HG03095 (cell line): ENCODE data around the gene JUP.
"Not testable (repeated sequence)": the region's sequence is repeated elsewhere in the genome, so short reads cannot be mapped to it uniquely, and the experiment has no call there.

Experiments used
- ATAC-seq: cut with Tn5 transposase; IDR thresholded peaks from one replicate; pipeline ENCODE4 v1.9.1; 2021; ENCODE audit warnings: moderate library complexity; ENCODE audit not compliant: unreplicated experiment

Gene JUP

DNA sequence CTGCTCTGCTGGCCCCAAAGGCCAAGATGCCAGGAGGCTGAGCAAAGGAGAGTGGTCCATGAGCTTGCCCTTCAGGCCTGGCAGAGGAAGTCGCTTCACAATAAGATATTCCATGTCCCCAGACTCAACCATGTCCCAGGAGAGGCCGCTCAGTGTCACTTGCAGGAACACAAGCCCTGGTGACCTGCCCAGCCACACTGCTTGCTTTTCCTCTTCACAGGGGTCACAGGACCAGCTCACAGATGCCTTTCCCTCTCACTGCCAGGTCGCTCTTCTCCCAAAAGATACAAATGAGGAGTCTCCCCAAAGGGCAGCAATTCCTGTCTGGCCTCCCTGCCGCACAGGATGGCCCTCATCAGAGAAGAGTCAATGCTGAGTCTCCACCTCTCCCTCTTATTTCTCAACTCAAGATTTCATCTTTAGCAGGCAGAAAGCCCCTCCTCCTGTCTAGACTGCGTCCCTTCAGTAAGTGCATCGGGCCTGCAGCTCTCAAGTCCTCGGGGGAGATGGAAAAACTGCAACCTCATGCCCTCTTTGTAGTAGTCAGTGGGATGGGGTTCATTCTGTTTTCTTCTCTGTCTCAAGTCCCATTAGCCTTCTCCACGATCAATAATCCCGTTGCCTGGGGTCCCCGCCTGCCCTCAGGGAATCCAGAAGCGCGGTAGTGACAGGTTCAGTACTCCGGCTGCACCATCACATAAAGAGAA is 5.0 kb downstream of the JUP start:
- ATAC-seq = no peak

DNA sequence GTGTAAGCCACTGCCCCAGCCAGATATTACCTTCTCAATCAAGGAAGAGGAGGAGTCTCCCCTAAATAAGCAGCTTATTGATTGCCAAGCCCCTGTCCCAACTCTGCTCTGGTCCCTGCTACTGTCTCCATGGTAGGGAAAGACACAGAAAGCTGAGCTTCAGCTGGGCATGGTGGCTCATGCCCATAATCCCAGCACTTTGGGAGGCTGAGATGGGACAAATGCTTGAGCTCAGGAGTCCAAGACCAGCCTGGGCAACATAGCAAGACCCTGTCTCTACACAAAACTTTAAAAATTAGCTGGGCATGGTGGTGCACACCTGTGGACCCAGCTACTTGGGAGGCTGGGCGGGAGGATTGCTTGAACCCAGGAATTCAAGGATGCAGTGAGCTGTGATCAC is 6.6 kb downstream of the JUP start:
- no peak for ATAC-seq

DNA sequence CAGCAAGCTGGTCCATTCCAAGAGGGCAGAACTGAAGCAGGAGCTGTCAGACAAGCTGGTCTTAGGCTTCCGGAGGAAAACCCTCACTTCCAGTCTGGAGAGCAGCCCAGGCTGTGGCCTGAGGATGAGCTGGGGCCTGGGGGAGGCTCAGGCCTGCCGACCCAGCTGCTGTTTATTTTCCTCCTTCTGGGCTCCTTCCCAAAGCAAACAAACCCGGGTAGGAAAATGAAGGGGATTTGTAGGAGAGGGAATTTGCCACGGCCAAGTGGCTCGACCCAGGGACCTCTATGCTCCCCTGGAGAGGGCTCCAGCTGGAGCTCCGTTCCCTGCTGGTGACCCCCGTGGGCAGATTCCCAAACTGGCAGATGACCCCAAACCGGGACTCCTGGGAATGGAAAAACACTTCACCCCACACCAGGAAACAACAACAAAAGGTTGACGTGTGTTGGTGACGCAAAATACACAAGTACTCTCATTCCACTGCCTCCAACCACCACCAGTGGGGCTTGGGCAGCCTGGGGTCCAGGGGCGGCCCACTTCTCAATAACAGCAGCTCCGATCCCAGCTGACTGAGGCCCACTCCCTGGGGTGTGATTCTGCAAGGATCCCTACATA is 8.8 kb downstream of the JUP start:
- no peak for ATAC-seq

DNA sequence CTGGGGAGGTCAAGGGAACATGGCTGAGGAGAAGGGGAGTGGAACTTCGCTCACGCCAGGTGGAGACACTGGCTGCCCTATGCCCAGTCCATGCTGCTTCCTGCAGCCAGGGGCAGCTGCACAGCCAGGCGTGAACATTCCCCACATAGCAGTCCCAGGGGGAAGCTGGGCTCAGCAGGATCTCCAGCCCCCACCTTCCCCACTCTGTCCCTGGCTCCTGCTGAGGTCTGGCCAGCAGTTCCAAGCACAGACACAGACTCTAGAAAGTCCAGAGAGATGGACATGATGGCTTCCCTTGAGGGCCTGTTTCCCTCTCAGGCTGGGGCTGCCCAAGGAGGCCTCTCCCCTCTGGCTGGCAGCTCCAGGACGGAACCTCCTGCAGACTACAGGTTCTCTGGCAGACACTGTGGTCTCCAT is 9.3 kb downstream of the JUP start:
- ATAC-seq = no peak

DNA sequence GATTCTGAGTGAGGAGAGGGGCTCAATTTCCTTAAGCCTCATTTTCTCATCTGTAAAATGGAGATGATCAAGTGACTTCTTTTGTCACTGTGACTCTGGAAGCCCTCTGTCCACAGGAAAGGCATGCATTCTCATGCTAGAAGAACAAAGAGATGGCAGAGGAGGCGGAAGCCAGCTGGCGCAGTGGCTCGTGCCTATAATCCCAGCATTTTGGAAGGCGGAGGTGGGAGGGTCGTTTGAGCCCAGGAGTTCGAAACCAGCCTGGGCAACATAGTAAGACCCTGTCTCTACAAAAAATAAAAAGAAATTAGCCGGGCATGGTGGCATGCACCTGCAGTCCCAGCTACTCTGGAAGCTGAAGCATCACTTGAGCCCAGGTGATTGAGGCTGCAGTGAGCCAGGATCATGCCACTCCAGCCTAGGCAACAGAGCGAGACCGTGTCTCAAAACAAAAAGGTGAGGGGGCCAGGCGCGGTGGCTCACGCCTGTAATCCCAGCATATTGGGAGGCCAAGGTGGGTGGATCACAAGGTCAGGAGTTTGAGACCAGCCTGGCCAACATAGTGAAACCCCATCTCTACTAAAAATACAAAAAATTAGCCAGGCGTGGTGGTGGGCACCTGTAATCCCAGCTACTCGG is 10.1 kb downstream of the JUP start:
- ATAC-seq = not testable (repeated sequence)

DNA sequence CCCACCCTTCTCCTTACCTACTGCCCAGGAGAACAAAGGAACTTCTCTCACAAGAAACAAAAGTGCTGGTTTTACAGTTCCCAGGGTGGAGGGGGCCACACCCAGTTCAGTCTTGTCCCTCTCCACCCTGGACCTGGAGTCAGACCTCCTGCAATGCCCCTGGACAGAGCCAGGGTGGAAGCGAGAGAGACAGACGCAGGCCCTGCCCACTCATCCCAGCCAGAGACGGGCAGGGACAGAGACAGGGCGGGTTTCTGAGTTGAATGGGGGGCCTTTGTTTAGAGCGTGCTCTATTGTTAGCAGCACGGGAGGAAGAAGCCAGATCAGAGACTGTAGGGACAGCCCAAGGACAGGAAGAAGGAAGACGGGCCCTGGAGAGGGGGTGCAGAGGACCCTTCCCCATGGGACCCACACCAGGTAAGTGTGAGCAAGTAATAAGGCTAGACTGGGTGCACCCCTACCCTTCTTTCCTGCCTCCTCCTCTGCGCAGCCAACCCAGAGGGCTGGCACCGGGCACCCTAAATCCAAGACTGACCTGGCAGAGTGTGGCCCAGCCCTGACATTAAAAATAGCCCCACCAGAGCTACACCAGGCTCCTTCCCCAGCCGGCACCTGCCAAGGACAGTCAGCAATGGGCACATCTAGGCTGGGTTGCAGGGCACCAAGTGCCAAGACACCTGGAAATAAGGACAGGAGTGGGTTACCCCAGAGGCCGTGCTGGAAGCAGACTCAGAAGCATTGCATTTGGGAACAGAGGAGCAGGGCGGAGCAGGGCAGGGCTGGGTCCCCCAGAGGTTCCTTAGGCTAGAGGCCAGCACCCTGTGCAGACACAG is 10.9 kb downstream of the JUP start:
- no peak for ATAC-seq

DNA sequence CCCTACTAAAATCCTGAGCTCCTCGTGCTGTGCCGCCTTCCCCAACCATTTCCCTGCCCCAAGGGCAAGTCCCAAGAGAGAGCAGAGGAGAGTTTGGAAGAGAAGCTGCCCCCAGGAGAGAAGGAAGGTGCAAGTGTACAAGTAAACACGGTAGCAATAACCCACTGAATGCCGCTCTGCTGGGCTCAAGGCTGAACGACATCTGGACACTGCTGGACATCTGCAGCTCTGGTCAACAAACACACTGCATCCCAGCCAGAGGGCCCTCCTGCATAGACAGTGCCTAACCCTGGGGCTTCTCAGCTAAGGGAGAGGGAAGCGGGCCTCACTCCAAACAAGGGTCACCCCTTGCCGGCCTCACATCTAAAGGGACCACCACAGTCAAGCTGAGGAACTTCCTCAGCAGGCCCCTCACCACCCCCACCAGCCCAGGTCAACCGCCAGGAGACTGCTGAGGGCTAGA is 12.7 kb downstream of the JUP start:
- ATAC-seq = no peak

DNA sequence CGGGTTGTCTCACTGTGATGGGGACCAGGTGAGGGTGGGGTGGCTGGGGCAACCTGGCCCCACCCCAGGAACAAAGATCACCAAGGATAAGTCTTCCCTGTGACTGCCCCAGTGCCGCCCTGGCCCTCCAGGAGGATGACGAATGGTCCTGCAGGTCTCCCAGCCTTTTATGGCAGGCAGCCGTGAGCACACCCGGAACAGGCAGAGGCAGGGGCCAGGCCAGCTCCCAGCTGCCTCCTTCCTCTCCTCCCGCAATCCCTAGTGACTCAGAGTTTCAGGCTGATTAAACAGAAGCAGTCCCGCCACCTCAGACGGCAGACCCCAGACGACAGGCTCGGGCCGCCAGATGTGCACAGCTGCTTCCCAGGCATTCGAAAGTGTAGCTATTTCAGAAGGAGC is 13.3 kb downstream of the JUP start:
- ATAC-seq = no peak

DNA sequence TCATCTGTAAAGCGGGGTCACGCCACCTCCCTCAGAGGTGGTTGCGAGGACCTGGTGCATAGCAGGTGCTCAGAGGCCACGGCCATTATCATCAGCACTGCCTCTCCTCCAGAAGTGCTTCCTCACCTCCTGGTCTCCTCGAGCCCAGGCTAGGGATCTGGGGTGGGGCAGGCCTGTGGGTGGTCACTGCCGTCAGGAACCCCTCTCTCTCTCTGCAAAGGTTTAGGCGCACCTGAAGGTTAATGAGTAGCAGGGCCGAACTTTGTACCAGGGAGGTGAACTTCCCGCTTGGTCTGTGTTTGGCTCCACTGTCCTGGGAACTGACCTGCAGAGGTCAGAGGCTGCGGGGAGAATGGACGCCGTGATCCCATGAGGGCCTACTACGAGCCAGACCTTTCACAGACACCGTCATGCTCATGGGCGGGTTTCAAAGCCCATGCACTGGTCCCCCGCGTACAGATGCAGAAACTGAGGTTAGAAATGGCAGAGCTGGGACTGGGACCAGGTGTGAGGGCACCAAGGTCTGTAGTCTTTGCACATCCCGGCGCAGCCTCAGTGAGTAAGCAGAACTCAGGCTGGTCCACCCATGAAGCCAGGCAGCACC is 13.8 kb downstream of the JUP start:
- no peak for ATAC-seq

DNA sequence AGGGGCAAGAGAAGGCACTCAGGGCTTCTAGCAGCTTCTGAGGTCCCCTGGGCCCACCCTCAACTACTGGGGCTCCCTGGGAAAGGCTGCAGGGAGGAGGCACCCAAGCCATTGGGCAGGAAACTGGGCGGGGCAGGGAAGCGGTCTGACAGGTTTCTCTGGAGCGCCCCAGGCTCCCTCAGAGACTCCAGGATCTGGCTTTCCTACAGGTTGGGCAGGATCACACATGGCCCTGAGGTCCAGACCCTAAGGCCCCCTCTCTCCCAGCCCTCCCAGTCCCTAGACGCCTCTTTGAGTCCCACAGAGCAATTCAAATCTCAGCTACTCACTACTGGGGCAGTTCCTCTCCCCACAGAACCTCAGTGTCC is 14.3 kb downstream of the JUP start:
- ATAC-seq = no peak

DNA sequence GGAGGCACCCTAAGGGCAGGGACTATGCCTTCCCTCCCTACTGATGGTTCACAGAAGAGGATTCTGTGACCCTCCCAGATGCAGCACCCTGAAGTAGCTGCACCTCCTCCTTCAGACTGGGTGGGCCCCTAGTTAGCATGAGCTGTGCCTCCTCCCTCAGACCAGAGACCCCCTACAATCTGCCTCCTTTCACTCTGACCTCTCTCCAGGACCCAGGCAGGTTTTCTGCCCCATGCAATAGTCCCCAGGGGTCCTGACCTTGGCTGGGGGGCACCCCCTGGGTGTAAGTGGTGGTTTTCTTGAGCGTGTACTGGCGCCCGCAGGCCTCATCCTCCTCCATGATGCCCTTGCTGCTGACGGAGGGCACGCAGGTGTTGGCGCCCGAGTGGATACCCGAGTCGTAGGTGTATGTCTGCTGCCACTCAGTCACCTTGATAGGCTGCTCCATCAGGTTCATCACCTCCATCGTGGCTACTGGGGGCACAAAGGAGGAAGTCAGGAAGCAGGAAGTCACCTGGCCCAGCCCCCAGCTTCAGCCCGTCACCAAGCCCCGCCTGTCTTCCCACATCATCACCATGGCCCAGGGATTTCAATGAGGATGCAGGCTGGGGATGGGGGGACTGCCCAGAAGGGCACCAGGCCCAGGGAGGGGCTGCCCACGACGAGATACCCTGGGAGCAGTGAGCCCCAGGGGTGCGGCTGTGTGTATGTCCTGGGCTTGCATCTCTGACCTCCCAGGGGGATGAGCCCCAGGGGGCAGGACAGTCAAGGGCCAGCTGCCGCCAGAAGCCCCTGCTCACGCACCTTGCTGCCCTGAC is 14.9 kb downstream of the JUP start:
- ATAC-seq = no peak

DNA sequence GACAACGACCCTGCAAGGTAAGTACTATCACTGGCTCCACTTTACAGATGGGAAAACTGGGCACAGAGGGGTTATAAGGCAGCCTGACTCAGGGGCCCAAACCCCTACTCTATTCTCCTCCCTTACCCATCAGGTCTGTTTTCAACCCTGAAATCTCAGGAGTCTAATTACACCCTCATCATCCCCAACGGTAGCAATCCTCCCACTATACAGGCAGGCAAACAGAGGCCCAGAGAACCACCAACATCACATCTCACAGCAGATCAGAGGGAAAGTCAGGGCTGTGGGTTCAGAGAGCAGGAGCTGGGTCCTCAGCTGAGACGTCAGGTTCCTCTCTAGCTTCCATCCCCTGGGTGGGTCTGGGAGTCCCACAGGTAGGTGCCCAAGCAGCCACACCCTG is 16.5 kb downstream of the JUP start:
- no peak for ATAC-seq

DNA sequence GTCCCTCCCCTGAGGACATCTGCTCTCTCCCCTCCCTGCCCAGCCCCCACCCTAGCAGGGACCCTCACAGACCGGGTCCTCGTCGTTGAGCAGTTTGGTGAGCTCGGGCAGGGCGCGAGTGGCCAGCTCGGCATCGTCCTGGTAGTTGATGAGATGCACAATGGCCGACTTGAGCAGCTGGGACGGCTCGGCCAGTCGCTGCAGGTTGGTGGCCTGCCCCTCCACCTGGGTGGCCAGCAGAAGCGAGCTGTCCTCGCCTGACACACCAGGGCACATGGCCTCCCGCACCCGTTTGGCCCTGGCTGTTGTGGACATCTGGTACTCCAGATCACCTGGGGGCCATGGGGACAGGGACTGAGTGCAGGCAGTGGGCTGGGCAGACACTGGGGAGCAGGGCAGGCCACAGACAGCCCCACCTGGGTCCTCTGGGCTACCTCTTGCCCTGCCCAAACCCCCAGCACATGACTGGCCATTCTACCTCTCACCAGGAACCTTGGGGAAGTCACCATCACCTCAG is 17.1 kb downstream of the JUP start:
- ATAC-seq = no peak

DNA sequence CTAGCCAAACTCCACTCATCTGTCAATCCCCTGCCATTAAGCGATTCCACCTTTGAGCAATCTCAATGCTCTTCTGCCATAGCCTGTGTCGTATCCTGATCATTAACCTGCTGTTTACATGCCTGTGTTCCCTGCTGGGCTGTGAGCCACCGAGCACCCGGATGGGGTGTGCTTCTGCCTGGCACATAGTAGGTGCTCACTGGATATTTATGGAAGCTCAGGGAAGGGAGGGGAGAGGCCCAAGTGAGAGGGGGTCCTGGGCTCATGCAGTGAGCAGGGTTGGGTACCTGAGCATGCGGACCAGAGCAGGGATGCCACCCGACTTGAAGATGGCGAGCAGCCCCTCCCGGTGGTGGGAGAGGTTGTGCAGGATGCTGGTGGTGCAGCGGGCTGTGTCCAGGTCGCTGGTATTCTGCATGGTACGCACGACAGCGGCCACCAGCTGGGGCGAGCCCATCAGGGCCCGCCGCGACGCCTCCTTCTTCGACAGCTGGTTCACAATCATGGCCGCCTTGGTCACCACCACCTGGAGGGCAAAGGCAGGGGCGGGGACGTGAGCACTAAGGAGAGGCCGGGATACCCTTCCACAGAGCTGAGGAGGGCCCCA is 17.7 kb downstream of the JUP start:
- ATAC-seq = no peak

DNA sequence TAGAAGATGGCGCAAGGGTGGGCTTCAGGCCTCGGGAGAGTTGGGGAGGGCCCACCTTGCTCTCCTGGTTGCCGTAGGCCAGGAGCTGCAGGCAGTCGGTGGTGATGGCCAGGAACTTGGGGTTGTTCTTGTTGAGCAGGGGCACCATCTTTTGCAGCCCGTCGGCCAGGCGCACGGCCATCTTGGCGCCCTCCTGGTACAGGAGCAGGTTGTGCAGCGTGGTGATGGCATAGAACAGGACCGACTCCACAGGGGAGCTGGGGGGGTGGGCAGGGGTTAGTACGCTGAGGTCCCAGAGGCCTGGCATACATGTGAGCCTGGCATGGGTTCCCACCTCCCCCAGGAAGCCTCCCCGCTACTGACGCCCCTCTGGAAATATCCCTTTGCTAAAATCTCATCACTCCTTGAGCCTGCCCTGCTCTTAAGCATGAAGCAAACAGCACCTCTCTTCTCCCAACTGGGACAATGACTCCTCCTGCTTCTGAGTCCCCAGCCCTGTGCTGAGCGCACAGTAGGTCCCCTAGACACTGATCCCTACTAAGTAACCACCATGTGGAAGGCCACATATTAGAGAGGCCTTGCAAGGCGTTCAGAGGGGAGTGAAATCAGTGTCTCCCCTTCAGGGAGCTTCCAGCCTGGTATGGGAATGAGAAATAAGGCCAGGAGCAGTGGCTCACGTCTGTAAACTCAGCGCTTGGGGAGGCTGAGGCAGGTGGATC is 19.0 kb downstream of the JUP start:
- no peak for ATAC-seq

DNA sequence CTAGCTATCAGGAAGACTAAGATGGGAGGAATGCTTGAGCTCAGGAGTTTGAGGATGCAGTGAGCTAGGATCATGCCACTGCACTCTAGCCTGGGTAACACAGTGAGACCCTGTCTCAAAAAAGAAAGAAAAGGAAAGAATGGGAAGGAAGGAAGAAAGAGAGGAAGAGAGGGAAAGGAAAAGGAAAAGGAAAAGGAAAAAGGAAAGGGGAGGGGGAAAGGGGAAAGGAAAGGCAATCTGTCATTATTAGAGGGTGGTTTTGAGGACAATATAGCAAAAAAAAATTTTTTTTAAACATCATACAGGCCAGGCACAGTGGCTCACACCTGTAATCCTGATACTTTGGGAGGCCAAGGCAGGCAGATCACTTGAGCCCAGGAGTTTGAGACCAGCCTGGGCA is 20.4 kb downstream of the JUP start:
- no peak for ATAC-seq

DNA sequence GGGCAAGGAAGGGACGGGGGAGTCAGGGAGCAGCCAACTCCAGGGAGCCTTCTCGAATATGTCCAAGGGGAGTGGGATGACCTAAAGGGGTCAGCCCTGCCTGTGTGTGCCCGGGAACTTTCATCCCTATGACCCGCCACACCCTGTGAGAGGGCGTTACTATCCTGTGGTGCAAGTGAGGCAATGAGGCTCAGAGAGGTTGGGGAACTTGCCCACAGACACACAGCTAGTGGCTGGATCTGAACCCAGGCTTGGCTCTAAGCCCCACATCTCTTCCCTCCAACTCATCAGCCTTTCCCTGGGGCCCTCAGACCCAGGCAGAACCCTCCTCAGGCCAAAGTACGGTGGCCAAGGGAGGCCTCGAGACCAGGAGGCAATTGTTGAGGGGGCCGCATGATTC is 23.2 kb downstream of the JUP start:
- no peak for ATAC-seq

DNA sequence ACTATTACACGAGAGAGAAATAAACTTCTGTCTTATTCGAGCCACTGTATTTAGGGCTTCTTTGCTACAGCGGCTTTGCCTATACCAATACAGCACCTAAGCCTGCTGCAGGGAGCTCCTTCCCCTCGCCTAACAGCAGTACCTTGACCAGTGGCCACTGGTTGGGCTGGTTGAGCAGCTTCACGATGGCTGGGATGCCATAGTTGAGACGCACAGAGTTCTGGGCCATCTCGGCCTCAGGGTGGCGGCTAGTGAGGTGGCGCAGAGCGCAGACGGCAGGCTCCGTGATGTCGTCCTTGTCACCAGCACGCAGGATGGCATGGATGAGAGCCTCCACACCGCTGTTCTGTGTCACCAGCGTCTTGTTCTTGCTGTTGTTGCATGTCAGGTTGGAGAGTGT is 23.7 kb downstream of the JUP start:
- no peak for ATAC-seq

DNA sequence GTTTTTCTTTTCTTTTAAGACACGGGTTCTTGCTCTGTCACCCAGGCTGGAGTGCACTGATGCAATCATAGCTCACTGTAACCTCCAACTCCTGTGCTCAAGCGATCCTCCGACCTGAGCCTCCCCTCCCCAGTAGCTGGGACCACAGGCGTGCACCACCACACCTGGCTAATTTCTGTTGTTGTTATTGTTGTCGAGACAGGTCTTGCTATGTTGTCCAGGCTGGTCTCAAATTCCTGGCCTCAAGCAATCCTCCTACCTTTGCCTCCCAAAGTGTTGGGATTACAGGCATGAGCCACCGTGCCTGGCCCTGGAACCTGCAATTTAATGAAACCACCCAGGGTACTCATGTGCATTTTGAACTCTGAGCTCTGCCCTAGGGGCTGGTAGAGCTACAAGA is 24.1 kb downstream of the JUP start:
- ATAC-seq = no peak
